HFFc6 (cell line): ENCODE data around the gene CYBA. TPM values are rescaled to one million over a fixed set of nuclear protein-coding genes. Genes with fewer than 3 reads are reported as not detected.

ENCODE experiments used
- DNase-seq: peaks from one replicate; pipeline ENCODE4 v3.0.0-alpha.2; 2018
- H3K27ac Mint-ChIP-seq: 2 replicates; pipeline ENCODE4 v1.8.0; 2020; ENCODE audit warnings: mild to moderate bottlenecking, mixed read lengths
- H3K27me3 Mint-ChIP-seq: 2 replicates; pipeline ENCODE4 v1.8.0; 2021; ENCODE audit warnings: mild to moderate bottlenecking, moderate library complexity, mixed read lengths; ENCODE audit not compliant: insufficient read depth
- H3K36me3 Mint-ChIP-seq: 2 replicates; pipeline ENCODE4 v1.8.0; 2021; ENCODE audit warnings: low read depth, mixed read lengths
- H3K4me1 Mint-ChIP-seq: 2 replicates; pipeline ENCODE4 v1.8.0; 2020; ENCODE audit warnings: low read depth, mixed read lengths
- H3K4me3 Mint-ChIP-seq: 2 replicates; pipeline ENCODE4 v1.8.0; 2020; ENCODE audit warnings: mild to moderate bottlenecking, moderate library complexity, mixed read lengths
- H3K9me3 Mint-ChIP-seq: 2 replicates; pipeline ENCODE4 v1.8.0; 2020; ENCODE audit warnings: mild to moderate bottlenecking, mixed read lengths
- long read RNA-seq: library from polyadenylated mRNA; unstranded; transcript quantifications from one replicate; pipeline ENCODE4 v2.0.0, GENCODE V29; 2019
- total RNA-seq, 6 experiments: library from RNA; stranded (reverse); fragmentation: NEBNext Ultra II Directional; extraction: Animal tissue kit (Norgen Biotek cat#: 25700); gene quantifications; 2 replicates in 1 of 6; 3 replicates in 5 of 6; pipeline ENCODE4 v1.2.3, GENCODE V29; 2021
- TF ChIP-seq, protein P1 (sequence below): fragments of 200-600 bp; sonication (generic); IDR thresholded peaks from 2 replicates; pipeline ENCODE4 v1.5.0; 2021; ENCODE audit warnings: antibody characterized with exemption, mild to moderate bottlenecking

Gene CYBA
- 100 to 1,000 TPM in 2 of 6 experiments, 10 to 100 TPM in 4; 29.0 to 228 (median 36.9) TPM for total RNA-seq
- long read RNA-seq, transcript CYBA-201 (6 exons, 797 nt): major isoform, 46 of 50 reads
- long read RNA-seq, partial matches to known transcripts: 3 of 50 reads
- long read RNA-seq, other reads (novel, unspliced or antisense): 1 of 50 reads

DNA sequence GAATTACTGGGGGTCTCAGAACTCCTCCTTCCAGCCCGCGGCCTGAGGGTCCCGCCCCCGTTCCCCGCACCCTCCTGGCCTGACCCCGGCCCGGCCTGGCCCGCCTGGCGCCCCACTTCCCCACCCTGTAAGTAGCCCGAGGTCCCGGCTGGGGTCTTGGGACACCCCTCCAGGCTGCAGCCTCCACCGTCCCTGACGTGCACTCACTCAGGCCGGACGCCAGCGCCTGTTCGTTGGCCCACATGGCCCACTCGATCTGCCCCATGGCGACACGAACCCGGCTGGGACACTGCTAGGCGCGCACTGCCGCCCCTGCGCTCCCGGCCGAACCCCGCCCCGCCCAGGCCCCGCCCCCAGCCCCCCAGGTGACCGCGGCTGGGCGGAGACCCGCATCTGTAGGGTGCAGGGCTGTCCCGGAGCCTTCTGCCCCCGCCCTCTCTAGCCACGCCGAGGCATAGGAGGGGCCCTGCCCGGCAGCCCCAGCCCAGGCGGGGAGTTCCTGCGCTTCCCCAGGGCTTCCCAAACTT is at the start of gene CYBA:
CYBA (minus strand) TSS at position 305 of the 527 bp plus-strand sequence; CDS start at position 265, 40 bp downstream.
- DNase-seq: peak; percentile 48
- no peak within 1 kb of the TSS for H3K27ac Mint-ChIP-seq
- no peaks in the 10 kb centered on the region for H3K27me3 Mint-ChIP-seq
- no peaks in the 10 kb centered on the region; the same call in 1 of the 2 replicates for H3K36me3 Mint-ChIP-seq
- H3K4me1 Mint-ChIP-seq: no peaks in the 10 kb centered on the region
- no peaks in the 10 kb centered on the region for H3K9me3 Mint-ChIP-seq
- H3K4me3 Mint-ChIP-seq: peak within 1 kb of the TSS; percentile 85
- TF ChIP-seq, protein P1, sequence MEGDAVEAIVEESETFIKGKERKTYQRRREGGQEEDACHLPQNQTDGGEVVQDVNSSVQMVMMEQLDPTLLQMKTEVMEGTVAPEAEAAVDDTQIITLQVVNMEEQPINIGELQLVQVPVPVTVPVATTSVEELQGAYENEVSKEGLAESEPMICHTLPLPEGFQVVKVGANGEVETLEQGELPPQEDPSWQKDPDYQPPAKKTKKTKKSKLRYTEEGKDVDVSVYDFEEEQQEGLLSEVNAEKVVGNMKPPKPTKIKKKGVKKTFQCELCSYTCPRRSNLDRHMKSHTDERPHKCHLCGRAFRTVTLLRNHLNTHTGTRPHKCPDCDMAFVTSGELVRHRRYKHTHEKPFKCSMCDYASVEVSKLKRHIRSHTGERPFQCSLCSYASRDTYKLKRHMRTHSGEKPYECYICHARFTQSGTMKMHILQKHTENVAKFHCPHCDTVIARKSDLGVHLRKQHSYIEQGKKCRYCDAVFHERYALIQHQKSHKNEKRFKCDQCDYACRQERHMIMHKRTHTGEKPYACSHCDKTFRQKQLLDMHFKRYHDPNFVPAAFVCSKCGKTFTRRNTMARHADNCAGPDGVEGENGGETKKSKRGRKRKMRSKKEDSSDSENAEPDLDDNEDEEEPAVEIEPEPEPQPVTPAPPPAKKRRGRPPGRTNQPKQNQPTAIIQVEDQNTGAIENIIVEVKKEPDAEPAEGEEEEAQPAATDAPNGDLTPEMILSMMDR: no peak

DNA sequence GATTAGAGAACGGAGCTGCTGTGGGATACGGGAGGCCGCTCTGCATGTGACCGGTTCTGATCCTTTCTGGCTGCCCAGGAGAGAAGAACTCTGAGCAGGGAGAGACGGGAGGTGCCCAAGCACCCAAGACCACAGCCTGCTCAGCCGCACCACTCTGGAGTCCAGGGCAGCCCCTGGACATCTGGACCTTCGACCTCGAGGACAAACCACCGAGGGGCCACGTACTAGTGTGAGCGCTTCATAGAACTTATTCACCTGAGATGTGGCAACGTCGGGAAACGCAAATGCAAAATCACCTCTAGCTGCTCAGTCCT is 49.4 kb upstream of the CYBA start:
- Mint-ChIP-seq H3K27ac (peak overlapping the region; percentile 21; the same call in 1 of the 2 replicates), H3K27me3 (no peaks in the 10 kb centered on the region; the same call in 1 of the 2 replicates), H3K9me3 (no peaks in the 10 kb centered on the region), H3K4me1 (peaks cover 12% of the 10 kb centered on the region), H3K36me3 (no peaks in the 10 kb centered on the region), H3K4me3 (no peak overlapping the region)
- no peak for DNase-seq
- TF ChIP-seq, protein P1: no peak

DNA sequence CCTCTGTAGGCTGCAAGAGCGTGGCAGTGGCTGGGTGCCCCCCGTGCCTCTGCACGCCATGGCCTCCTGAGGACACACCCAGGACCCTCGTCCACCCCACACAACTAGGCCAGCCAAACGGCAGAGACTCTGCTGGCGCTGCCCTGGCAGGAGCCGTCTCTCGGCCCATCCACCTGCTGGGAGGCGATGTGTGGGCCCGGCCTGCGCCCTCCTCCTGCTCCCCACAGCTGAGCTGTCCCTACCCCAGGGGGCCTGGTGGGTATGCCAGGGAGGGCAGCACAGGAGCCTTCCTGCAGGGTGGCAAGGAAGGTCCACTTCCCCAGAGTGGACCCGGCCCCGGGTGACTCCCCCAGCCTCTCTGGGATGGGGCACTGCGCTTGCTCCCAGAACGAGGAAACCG is 48.3 kb upstream of the CYBA start:
- Mint-ChIP-seq H3K27me3 (no peaks in the 10 kb centered on the region), H3K27ac (no peak overlapping the region), H3K9me3 (no peaks in the 10 kb centered on the region), H3K4me1 (peaks cover 4% of the 10 kb centered on the region), H3K4me3 (no peak overlapping the region), H3K36me3 (no peaks in the 10 kb centered on the region)
- DNase-seq: no peak
- TF ChIP-seq, protein P1: no peak

DNA sequence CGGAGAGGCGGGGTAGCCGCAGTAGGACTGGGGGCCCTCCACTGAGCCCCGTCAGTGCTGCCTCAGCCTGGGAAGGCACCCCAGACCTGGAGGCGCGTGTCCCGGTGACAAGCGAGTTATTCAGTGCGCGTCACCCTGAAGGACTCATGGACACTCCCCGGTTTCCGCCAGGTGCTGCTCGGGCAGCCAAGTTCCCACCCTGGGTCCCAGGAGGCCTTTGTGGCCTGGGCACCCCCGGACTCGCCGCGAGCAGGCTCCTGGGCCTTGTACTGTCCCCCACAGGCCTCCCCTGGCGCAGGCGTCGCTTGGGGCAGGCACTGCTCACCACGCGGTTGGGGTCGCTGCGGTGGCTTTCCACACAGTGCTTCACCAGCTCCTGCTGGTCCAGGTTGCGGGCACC is 47.8 kb upstream of the CYBA start:
- no peaks in the 10 kb centered on the region for H3K4me1 Mint-ChIP-seq
- no peaks in the 10 kb centered on the region for H3K36me3 Mint-ChIP-seq
- TF ChIP-seq, protein P1: no peak
- no peak overlapping the region for H3K4me3 Mint-ChIP-seq
- no peaks in the 10 kb centered on the region for H3K27me3 Mint-ChIP-seq
- DNase-seq: no peak
- no peak overlapping the region for H3K27ac Mint-ChIP-seq
- H3K9me3 Mint-ChIP-seq: no peaks in the 10 kb centered on the region

DNA sequence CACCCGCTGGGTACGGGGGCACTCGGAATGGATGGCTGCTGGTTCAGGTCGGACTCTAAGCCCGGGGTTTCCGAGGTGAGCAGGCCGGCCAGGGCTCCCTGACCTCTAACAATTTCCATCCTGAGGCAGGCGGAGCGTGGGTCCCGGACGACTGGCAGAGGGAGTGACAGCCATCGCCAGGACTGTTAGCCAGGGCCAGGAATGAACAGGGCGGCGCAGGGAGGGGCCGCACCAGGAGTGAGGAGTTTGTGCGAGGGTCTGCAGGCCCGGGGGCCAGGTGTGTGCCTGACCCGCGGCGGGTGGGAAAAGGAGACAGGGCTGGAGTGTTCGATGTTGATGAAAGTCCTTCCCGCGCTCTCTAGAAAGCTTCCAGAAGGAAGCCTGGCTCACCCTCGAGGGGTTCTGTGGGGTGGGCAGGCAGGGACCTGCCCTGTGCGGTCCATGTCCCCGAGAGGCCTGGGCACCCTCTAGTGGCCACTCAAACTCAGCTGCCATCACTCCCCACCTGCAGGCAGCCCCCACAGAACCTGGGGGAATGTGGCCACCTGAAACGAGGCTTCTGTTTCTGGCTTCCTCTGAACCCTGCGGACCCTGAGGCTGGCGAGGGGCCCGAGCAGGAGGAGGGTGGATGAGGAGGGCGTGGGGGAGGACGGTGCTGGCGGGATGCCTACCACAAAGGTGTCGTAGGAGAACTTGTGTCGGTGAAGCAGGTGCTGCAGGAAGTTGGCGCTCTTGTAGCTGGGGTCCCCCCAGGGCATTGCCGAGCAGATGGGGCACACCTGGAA is 47.2 kb upstream of the CYBA start:
- no peaks in the 10 kb centered on the region for H3K9me3 Mint-ChIP-seq
- H3K4me3 Mint-ChIP-seq: no peak overlapping the region
- TF ChIP-seq, protein P1: peak; percentile 61
- no peaks in the 10 kb centered on the region for H3K4me1 Mint-ChIP-seq
- no peaks in the 10 kb centered on the region for H3K36me3 Mint-ChIP-seq
- no peak for DNase-seq
- H3K27ac Mint-ChIP-seq: no peak overlapping the region
- H3K27me3 Mint-ChIP-seq: no peaks in the 10 kb centered on the region
